Left lobe of liver (tissue), 2 donors: Measurements from ENCODE around the gene METTL1. TPM values are rescaled to one million over a fixed set of nuclear protein-coding genes. Genes with fewer than 3 reads are reported as not detected.

Experiments
- ATAC-seq: fragments of 200-7000 bp; cut with Tn5 transposase; one replicate; pipeline ENCODE4 v1.9.1; 2020; ENCODE audit warnings: mild to moderate bottlenecking, moderate library complexity
- DNase-seq: peaks from one replicate; pipeline ENCODE4 v3.0.0-alpha.2; 2020; ENCODE audit warnings: low spot score
- total RNA-seq: library from RNA; stranded (reverse); gene quantifications from one replicate; pipeline ENCODE4 v1.2.1, GENCODE V29; 2021
- donor health status: DM: no; HTN: no; CAD: no; lungs with moderate emphysema.
- donor health status: DM: no; HTN: yes; CAD: no.

METTL1 gene
- total RNA-seq, 1 donor from 2014 or later, result 9.7 TPM

GRCh38 chr12:57771236-57771872 is 551 bp downstream of the METTL1 start:
- ATAC-seq (peak; percentile 80), DNase-seq (peak; percentile 85)

DNA sequence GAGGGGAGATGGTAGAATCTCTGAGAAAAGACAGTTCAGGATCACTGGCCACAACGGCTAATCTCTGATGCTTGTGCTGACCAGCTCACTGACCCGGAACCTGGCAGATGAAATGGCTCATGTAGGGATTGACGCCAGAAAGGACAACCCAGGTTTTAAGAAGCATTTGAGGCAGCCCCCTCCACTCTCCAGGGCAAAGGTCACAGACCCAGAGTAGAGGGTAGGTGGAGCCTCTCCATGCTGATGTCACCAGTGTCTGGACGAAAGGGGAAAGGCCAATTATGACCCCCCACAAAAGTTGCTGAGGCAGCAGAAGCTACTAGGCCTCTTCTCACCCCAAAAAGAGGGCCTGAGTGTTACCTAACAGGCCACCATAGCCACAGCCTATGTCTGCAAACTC is 1.2 kb downstream of the METTL1 start:
- no peak for ATAC-seq

DNA sequence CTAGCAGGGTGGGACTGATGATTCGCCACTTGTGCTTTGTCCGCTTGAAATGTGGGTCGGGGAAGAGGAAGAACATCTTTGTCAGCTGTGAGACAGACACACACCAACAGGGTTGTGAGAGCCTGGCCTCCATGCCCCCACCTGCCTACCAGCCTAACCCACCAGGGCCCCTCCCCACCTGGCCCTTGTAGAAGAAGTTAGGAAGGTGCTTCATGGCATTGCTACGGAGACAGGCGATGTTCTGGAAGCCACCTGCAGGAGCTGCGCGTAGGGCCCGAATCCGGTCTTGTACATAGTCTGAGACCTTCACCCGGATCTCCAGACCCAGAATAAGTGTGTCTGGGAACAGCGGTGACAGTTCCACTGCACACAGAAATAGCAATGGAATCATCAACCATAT is 2.3 kb downstream of the METTL1 start:
- no peak for ATAC-seq

More for the DNA sequence above, 1.2 kb downstream of the METTL1 start:
- no peak for DNase-seq

GRCh38 chr12:57767876-57768275 is 4.0 kb downstream of the METTL1 start:
- DNase-seq (no peak), ATAC-seq (no peak)

More for the DNA sequence above, 2.3 kb downstream of the METTL1 start:
- no peak for DNase-seq

DNA sequence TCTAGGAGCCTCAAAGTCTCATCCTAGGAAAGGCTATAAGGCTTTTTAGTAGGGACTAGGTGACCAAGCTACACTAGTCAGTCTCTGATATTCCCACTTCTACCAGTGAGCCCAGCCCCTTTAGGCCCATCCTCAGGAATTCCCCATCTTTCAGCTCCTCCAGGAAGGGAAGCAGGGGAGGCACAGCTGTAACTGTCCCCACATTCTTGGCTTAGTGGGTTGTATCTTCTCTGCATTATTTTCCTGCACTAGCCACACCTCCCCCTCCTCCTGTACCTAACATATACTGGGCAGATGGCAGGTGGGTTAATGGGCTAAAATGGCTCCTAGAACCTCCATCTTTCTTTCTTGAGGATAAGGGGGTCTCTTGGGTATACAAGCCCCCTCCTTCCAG is 4.6 kb downstream of the METTL1 start:
- ATAC-seq, result no peak

DNA sequence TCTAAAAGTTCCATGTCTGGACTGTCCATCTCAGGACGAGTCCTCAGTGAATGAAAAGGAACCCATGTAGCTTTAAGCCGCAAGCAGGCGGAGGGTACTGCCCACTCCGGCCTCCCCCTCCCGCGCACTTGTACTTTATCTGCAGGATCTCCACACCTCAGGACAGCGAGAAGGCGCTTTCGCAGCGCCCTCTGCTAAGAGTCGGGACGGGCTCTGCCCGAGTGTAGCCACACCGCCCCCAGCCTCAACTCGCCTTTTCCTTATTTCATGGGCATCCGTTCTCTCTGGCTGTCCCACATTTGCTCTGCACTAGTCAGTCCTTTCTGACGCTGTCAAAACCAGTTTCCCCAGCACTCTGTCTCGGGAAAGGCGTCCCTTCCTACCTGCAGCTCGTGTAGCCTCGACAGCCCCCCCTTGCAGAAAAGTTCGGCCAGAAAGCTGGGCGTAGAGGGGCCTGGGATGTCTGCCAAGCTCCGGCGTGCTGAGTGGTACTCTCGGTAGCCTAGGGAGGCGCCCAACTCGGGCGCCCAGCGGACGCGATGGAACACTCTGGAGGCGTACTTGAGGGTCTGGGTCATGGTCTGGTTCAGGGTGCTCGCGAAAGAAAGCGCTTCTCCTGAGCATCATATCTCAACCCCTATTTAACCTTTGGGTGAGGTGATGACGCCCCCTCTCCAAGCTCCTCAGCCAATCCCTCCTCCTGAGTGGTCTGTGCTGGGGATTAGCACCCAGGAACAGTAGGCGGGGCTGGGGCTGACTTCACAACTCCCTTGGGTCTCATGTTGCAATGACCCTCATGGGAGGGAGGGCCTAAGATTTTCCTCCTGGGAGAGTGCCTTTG is 5.2 kb downstream of the METTL1 start, which contains the start of gene CYP27B1:
CYP27B1 (minus strand) TSS at position 615 of the 841 bp plus-strand sequence; CDS start at position 578, 37 bp downstream.
- ATAC-seq (peak; percentile 8), DNase-seq (no peak)

More for the DNA sequence above, 4.6 kb downstream of the METTL1 start:
- no peak for DNase-seq

- DNase-seq (no peak), ATAC-seq (peak; percentile 62)
These were observed 6.0 kb downstream of the METTL1 start for GRCh38 chr12:57765698-57766463.

GRCh38 chr12:57765003-57765697 is 6.8 kb downstream of the METTL1 start:
- no peak for DNase-seq
- peak; percentile 49 for ATAC-seq

DNA sequence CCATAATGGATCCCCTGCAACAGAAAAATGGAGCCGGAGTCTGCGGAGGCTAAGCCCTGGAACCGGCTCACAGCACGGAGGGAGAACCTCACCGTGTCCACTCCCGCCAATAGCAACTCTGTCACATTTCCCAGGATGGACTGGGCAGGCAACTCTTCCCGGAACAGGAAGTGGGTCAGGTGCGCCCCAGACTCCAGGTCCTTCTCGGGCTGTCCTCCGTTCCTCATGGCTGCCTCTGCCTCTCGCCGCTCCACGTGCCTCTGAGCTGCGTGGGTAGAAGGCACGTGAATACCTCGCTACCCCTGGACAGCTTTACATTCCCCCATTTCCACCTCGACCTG is 7.3 kb downstream of the METTL1 start:
- ATAC-seq (peak; percentile 13), DNase-seq (no peak)

DNA sequence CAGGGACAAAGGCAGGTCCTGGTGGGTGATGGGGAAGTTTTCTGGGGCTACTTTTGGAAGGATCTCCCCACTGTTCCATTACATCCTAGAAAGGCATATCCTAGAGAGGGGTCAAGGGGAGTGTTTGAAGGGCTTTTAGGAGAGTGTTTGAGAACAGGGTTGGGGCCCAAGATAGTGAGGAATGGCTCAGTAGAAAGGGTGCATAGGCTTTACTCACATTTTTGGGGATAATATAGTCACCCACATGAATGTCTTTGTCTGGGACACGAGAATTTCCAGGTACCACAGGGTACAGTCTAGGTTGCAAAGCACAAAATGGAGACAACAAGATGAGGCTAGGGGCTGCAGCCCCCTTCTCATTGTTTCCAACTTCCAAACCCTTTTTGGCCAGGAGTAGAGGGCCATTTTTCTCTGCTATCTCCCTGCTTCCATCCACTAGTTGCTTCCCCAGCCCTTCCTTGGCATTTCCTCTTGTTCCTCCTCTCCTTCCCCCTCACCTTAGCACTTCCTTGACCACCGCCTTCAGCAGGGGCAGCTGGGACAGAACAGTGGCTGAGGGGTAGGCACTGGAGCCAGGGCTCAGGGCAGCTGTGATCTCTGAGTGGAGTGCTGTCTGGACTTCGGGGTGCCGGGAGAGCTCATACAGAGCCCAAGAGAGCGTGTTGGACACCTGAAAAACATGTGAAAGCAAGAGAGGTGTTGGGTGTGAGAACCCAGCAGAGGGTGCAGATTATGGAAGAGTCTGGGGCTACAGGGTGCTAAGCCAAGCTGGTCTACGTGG is 7.8 kb downstream of the METTL1 start:
- ATAC-seq, result no peak
- DNase-seq, result no peak

- ATAC-seq (no peak), DNase-seq (no peak)
These were observed 9.4 kb downstream of the METTL1 start for GRCh38 chr12:57762463-57762862.

- ATAC-seq, result no peak
- DNase-seq, result no peak
These were observed 10.4 kb downstream of the METTL1 start for GRCh38 chr12:57761391-57761998.

GRCh38 chr12:57760347-57760982 is 11.4 kb downstream of the METTL1 start:
- ATAC-seq (no peak), DNase-seq (no peak)

- ATAC-seq (peak; percentile 48), DNase-seq (no peak)
These were observed 12.4 kb downstream of the METTL1 start for GRCh38 chr12:57759360-57759980.

DNA sequence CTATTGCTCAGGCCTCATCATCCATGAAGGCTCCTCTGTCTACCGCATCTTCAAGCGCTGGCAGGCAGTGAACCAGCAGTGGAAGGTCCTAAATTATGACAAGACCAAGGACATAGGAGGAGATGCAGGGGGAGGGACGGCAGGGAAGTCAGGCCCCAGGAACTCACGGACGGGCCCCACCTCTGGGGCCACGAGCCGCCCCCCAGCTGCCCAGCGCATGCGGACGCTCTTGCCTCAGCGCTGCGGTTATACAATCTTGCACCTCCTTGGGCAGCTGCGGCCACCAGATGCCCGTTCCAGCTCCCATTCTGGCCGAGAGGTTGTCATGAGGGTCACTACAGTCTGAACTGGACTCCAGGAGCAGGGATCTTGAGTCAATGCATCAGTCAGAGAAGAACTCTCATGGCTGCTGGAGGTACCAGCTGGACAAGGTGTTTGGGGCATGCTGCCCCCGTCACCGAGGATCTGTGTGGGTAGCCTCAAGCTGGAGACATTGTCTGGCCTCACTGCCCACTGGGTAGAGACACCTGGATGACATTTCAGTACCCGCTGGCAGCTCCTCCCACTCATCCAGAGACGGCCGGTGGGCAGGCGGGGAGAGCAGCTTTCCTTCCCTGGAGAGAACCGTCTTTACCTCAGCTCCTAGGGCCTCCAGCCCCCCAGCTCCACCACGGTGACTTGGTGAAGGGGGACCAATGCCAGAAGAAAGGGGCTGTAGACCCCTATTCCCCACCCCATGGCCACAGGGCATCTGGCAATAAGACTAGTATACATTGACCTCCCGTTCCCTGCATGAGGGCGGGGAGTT is 13.1 kb downstream of the METTL1 start:
- ATAC-seq (no peak), DNase-seq (no peak)

- ATAC-seq (no peak), DNase-seq (no peak)
These were observed 14.1 kb downstream of the METTL1 start for GRCh38 chr12:57757771-57758170.

DNA sequence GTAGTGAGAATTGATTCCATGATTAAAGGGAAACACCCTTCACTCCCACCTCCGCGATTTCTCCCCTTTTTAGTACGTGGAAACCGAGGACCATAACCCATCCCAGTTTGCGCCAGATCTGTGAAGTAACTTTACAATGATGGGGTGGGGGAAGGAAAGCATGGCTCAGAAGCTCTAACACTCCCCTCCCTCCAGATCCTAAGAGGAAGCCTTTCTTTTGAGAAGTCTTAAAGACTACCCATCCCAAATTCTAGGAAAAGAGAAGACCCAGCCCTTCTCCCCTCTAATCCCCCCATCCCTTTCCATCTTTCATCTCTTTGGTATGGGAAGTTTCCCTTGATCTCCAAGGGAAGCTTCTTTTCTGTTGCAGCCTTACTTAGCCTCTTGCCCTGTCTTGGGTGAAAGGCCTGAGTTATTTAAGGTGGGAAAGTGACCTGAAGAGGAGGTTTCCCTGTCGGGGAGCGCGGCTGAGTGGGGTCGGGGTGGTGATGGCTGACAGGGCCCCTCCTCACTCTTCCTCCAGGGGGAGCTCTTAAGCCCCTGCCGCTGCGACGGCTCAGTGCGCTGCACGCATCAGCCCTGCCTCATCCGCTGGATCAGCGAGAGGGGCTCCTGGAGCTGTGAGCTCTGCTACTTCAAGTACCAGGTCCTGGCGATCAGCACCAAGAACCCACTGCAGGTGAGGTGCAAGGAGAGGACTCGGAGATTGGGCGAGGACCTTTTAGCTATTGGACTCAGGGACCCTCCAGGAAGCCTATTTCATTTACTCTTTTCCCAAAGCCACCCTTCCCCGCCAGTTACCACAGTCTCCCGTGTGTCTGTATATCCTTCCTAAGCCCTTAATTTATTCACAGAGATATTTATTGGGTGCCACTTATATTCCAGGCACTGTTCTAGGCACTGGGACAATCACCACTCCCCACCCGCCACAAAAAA is 15.2 kb downstream of the METTL1 start:
- DNase-seq (no peak), ATAC-seq (no peak)
